Stimulated activated CD4-positive, alpha-beta T cell treated with anti-CD3 and anti-CD28 coated beads, TNF-alpha, amount 100 ng/mL, for 48 hours (primary cell): Measurements from ENCODE around the gene CCDC51.
"Not testable (repeated sequence)": the region's sequence is repeated elsewhere in the genome, so short reads cannot be mapped to it uniquely, and the experiment has no call there.

Experiments
- DNase-seq, 3 donors: peaks; one replicate each; pipeline ENCODE4 v3.0.0-alpha.2; 2020; ENCODE audit warnings: low read depth in 3 of 3

Gene CCDC51, protein sequence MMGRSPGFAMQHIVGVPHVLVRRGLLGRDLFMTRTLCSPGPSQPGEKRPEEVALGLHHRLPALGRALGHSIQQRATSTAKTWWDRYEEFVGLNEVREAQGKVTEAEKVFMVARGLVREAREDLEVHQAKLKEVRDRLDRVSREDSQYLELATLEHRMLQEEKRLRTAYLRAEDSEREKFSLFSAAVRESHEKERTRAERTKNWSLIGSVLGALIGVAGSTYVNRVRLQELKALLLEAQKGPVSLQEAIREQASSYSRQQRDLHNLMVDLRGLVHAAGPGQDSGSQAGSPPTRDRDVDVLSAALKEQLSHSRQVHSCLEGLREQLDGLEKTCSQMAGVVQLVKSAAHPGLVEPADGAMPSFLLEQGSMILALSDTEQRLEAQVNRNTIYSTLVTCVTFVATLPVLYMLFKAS

DNA sequence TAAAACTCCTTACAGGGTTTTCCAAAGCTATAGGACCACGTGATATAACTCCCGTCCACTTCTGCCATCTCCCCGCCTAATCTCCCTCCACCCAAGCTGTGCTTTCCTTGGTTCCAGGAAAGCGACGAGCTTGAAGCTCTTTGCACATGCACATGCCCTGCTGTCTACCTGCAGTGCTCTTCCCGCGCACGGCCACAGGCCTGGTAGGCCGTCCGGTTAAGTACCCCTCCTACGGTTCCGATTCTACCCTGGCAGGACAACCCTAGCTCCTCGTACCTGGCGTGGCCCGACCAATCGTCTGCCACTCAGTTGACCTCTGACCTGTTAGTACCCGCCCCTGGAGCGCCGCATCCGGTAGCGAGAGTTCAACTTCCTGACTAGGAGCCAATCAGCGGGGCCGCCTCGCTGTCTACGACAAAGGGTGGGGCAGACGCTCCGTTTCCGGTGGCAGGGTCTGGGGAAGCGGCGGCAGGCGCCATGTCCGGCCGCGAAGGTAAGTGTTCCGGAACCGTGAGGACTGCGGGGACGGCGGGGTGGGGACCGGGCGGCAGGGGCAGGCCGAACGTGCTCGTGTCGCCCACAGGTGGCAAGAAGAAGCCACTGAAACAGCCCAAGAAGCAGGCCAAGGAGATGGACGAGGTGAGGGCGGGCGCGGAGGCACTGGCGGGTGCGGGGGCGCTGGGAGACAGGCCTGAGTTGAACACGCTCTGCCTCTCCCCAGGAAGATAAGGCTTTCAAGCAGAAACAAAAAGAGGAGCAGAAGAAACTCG, at the start of gene CCDC51, which contains the start of gene TMA7:
Gene CCDC51 (minus strand): TSS at position 300 of the 770 bp plus-strand sequence. CDS start 4,991 bp downstream, outside the sequence.
Gene TMA7 (plus strand): TSS at position 438 of the 770 bp plus-strand sequence. CDS start 40 bp downstream, at position 478.
- peak; percentile 97 to 98 (median 97) for DNase-seq

GRCh38 chr3:48486952-48487351, 47.0 kb upstream of the CCDC51 start:
- no peak for DNase-seq

DNA sequence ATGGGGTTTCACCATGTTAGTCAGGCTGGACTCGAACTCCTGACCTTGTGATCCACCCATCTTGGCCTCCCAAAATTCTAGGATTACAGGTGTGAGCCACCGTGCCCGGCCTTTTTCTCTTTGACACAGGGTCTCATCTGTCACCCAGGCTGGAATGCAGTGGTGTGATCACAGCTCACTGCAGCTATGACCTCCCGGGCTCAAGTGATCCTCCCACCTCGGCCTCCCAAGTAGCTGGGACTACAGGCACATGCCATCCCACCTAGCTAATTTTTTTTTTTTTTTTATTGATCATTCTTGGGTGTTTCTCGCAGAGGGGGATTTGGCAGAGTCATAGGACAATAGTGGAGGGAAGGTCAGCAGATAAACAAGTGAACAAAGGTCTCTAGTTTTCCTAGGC, 42.9 kb upstream of the CCDC51 start:
- not testable (repeated sequence) for DNase-seq

DNA sequence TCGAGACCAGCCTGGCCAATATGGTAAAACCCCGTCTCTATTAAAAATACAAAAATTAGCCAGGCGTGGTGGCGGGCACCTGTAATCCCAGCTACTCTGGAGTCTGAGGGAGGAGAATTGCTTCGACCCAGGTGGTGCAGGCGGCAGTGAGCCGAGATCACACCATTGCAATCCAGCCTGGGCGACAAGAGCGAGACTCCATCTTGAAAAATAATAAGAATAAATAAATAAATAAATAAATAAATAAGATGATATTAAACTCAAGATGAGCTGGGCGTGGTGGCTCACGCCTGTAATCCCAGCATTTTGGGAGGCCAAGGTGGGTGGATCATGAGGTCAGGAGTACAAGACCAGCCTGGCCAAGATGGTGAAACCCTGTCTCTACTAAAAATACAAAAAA, 41.0 kb upstream of the CCDC51 start:
- not testable (repeated sequence) for DNase-seq

DNA sequence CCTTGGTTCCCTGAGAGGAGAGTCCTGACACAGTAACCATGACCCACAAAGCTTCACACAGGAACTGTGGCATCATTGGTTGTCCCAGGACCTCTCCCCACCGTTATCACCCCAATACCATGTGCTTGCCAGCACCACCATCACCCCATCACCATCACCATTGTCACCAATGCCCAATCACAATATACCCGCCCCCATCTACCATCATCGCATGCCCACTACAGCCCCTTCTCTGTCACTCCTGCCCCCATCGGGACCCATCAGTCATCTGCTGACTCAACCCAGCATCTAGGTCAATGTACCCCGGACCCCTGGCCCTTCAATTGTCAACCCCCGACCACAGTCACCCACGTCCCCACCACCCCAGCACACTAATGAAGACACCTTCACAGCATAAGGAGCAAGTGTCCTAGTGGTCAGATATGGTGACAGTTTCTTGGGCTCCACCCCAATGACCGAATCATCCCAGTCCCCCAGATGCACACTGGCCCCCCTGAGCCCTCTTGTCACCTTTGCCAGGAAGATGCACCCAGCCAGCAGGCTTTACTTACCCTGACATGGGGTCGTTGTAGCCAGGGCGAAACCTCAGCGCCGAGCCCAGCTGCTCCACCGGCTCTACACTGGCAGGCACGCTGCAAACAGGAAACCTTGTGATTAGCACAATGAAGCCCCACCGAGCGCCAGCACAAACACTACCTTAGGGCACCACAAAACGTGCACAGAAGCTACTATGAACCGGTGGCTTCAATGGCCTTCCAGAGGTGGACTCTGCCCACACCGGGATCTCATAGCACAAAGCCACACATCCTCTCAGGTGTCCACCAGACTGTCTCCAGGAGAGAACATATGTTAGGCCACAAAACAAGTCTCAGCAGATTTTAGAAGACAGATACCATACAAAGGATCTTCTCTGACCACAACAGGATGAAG, 39.0 kb upstream of the CCDC51 start:
- no peak for DNase-seq

DNA sequence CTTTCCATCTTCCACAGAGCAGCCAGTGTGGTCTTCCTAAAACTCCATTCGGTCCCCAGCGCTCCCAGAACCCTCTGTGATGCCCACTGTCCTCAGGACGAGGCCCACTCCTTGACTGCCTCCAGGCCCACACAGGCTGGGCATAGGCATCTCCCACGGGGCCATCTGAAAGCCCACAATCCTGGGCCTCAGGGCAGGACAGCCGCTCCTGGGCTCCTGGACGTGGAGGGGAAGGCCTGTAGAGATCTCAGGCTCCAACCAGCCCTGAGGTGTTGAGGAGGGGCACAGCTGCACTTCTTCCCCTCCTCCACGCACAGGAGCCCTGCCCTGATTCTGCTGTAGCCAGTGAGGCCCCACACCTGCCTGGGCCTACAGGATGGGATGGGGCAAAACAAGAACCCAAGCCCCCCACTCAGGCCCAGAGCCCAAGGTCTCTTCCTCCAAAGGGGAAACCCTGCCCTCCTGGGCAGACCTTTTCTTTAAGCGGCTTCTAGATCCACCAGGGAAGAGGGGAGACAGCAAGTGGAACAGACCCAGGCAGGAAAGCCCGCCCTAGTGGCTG, 38.1 kb upstream of the CCDC51 start:
- DNase-seq: no peak

DNA sequence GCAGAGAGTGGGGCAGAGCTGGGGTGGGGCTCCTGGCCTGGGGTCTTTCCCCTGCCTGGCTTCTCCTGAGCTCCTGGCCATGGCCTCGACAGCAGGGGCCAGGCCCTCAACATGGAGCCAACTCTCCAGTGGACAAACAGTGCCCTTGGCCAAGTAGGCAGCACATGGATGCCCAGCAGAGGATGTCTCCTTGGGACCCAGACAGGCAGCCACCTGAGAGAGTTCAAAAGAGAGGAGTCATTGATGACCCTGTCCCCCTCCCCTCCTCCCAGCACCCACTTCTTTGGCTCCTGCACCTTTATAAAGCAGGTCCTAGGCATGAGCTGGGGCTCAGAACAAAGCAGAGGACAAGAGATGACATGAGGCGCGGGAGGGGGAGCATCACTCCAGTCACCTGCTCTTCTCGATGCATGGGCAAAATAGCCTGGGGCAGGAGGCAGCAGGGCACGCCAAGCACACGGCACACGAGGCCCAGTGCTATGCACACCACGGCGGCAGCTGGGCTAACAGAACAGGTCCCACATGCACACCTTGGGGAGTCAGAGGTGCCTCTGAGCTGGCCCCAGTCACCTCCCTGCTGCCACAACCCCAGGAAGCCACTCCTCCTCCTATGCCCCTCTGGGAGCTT, 36.6 kb upstream of the CCDC51 start:
- DNase-seq: no peak

DNA sequence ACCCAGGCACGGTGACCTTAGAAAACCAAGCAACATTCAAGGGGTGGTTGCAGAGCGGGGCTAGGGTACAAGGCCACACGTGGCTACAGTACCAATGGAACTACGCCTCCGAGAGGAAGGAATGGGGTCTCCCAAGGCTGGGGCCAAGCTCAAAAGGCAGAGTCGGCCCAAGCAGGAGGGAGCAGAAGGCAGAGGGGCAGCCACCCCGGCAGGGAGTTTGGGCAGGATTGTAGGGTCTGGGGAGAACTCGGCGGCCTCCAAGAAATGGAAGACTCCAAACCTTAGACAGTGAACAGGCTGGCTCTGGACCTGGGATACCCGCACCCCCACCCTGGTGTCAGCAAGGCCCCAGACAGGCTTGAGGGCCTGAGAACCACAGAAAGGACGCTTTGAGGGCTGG, 35.3 kb upstream of the CCDC51 start:
- no peak for DNase-seq

- DNase-seq: no peak
These were observed 34.7 kb upstream of the CCDC51 start for GRCh38 chr3:48474619-48475018.

- DNase-seq: not testable (repeated sequence)
These were observed 34.1 kb upstream of the CCDC51 start for GRCh38 chr3:48474031-48474430.

DNA sequence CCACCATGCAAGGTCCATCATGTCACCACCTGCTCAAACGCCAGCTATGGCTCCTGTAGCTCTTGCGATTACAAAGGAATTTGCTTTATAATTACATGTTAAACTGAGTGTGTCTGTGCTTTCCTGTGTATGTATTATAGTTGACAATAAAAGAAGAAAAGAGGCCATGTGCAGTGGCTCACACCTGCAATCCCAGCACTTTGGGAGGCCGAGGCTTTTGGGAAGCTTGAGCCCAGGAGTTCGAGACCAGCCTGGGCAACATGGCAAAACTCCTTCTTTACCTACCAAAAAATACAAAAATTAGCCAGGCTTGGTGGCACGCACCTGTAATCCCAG, 33.7 kb upstream of the CCDC51 start:
- DNase-seq: no peak

DNA sequence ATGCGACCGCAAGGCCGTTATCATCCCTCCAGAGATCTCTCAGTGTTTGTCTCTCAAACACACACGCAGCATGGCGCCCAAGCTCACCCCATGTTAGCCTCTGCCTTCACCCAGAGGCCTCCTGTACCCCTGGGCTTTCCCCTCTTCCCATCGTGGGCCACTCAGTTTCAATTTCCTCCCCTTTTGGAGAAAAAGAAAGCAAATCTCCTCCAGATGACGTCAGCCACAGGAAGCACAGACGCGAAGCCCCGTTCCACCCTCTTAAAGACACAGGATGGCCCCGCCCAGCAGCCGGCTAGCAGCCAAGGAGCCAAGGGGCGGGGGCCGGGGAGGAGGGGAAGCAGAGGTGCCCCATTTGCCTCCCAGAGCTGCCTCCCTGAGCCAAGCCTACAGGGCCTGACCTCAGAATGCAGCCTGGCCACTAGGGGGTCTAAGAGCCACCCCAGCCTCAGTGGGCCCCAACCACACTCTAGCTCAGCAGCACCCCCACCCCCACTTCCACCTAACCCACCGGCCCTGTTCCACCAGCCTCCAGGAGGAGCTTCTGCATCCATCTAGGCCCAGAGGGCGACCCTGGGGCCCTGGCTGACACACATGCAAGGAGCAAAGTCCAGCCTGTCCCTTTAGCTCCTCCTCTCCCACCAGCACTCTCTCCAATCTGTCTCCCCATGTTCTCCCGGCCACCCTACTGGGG, 33.2 kb upstream of the CCDC51 start:
- peak; percentile 85 to 97 (median 95) for DNase-seq

GRCh38 chr3:48472673-48472922, 32.7 kb upstream of the CCDC51 start:
- DNase-seq: no peak

DNA sequence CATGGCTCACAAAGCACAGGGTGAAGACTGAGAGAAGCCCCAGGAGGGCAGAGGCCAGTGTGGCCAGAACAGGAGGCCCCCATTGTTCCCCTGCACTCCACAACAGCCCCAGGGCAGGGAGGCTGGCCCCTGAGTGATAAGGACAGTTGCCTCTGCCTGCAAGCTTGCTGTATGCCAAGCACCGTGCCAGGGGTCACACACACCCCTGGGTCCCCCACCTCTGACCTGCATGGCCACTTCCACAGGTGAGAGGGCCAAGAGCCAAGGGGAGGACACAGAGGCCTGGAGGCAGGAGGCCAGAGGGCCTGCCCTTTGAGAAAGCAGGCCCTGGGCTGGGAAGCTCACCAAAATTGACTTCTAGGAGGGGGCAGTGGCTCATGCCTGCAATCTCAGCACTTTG, 30.4 kb upstream of the CCDC51 start:
- DNase-seq: no peak

DNA sequence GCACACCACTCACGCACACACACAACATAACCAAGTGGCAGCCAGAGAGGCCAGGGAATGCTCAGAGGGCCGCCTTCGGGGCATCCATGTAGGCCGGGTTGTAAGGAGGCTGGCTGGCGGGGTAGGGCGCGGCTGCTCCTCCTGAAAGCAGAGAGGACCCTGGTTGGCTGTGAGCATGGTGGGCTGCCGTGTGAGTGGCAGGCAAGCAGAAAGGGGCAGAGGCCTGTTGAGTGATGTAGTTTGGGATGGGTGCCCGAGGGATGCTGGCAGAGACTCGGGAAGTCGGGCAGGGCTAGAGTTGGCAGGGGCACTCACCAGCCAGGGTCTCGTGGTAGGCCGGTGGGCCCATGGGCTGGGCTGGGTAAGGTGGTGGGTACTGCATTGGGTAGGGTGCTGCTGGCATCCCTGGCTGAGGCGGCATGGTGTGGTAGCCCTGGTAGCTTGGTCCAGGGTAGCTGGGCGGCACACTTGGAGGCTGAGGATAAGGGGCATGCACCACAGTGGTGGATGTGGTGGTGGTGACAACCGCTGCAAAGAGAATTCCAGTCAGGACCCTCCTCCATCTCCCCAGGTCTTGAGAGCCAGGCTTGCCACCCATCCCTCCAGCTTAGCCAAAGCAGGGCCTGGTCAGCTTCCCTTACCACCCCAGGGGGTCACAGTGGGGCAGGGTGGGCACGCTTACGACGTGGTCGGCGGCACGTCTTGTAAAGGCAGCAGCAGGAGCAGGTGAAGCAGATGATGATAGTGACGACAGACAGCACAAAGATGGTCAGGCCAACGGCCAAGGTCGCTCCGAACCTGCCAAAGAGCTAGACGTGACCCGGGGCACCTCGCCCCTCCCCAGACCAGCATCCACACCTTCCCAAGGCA, 29.4 kb upstream of the CCDC51 start:
- DNase-seq: no peak

- no peak for DNase-seq
These were observed 28.4 kb upstream of the CCDC51 start for GRCh38 chr3:48468329-48468731.

DNA sequence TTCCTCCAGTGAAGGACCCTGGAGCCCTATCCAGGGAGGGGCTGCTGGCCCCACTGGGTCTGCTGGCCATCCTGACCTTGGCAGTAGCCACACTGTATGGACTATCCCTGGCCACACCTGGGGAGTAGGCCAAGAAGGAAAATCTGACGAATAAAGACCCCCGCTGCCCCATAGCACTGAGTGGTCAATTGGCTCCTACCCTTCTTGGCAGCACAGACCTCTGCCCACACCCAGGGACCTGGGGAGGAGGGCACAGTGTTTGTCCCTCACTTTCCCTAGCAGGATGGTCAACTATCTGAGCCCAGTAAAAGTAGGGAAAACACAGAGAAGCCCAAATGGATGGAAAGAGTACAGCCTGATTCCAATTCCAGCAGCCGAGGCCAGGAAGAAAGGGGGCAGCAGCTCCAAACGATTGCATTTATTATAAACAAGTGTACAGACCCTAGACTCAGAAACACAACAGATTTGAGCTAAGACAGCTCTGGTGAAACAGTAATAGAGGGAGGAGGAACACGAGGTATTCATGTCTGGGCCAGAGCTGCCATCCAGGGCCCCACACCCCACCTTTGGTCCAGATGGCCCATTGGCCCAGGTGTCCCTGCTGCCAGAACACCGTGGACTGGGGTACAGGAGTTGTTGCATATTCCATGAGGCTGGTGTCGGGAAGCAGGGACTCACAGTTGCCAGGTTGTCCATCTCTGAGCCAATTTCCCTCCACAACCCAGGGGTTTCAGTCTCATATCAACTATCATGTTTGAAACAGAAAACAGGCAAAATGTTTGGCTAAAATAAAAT, 27.8 kb upstream of the CCDC51 start:
- DNase-seq: no peak

DNA sequence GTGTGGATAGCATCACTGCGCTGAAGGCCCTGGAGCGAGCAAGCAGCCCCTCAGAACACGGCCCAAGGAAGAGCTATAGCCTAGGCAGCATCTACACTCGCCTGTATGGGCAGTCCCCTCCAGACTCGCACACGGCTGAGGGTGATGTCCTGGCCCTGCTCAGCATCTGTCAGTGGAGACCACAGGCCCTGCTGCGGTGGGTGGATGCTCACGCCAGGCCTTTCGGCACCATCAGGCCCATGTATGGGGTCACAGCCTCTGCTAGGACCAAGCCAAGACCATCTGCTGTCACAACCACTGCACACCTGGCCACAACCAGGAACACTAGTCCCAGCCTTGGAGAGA, 27.2 kb upstream of the CCDC51 start:
- DNase-seq: no peak
